ENCODE data around the gene SLC29A2.

DNA sequence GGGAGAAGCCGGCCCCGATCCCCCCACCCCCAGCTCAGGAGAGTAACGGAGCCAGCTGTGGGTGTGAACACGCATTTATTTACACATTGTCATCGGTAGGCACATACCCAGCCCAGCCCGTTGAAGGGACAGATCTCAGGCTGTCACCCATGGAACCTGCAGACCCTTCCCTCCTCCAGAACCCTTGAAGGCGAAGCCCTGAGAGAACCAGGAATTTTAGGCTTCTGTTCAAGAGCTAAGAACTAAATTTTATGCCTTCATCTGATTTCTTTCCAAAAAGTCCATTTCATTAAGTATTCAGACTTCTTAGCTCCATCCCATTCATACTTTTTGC, 26.3 kb downstream of the SLC29A2 start:
- no peak for TF ChIP-seq EZH2 (IDR thresholded peaks at IDR 0.05)
- no peak; the same call in 1 of the 2 replicates for TF ChIP-seq POLR2AphosphoS5 (IDR thresholded peaks at IDR 0.05; ENCODE audit: borderline replicate concordance, low read depth, low read length)

Measured in SK-N-MC (cell line).